ENCODE data around the gene HCAR2. TPM values are rescaled to one million over a fixed set of nuclear protein-coding genes. Genes with fewer than 3 reads are reported as not detected.
"Not testable (repeated sequence)": the region's sequence is repeated elsewhere in the genome, so short reads cannot be mapped to it uniquely, and the experiment has no call there.

The HCAR2 gene
- total RNA-seq, 1 donor from 2014 or later, result not detected

- H3K4me3 ChIP-seq (ENCODE audit: low read depth, low read length); DNase-seq (ENCODE audit: low read depth): not testable (repeated sequence)
Measured at GRCh38 chr12:122701481-122701880, 1.7 kb downstream of the HCAR2 start.

- H3K4me3 ChIP-seq (ENCODE audit: low read depth, low read length); DNase-seq (ENCODE audit: low read depth): not testable (repeated sequence)
Measured at GRCh38 chr12:122700038-122700710, 3.0 kb downstream of the HCAR2 start.

- not testable (repeated sequence) for H3K4me3 ChIP-seq (ENCODE audit: low read depth, low read length); DNase-seq (ENCODE audit: low read depth)
Measured at GRCh38 chr12:122696922-122697321, 6.2 kb downstream of the HCAR2 start.

- TF ChIP-seq CTCF (conservative IDR thresholded peaks at IDR 0.05; ENCODE audit: low read depth, low read length), result no peak
- no peak overlapping the region for H3K4me3 ChIP-seq (ENCODE audit: low read depth, low read length)
- DNase-seq (ENCODE audit: low read depth), result no peak
Measured at GRCh38 chr12:122691566-122691965, 11.6 kb downstream of the HCAR2 start.

GRCh38 chr12:122688291-122688690 lies 14.9 kb downstream of the HCAR2 start:
- TF ChIP-seq CTCF (conservative IDR thresholded peaks at IDR 0.05; ENCODE audit: low read depth, low read length), result no peak
- H3K4me3 ChIP-seq (ENCODE audit: low read depth, low read length), result no peak overlapping the region
- no peak for DNase-seq (ENCODE audit: low read depth)

- TF ChIP-seq CTCF (conservative IDR thresholded peaks at IDR 0.05; ENCODE audit: low read depth, low read length), result no peak
- no peak overlapping the region for H3K4me3 ChIP-seq (ENCODE audit: low read depth, low read length)
- no peak for DNase-seq (ENCODE audit: low read depth)
Measured at GRCh38 chr12:122687086-122687485, 16.1 kb downstream of the HCAR2 start.

GRCh38 chr12:122686538-122686937 lies 16.6 kb downstream of the HCAR2 start:
- no peak overlapping the region for H3K4me3 ChIP-seq (ENCODE audit: low read depth, low read length)
- DNase-seq (ENCODE audit: low read depth), result no peak
- TF ChIP-seq CTCF (conservative IDR thresholded peaks at IDR 0.05; ENCODE audit: low read depth, low read length), result no peak

GRCh38 chr12:122684297-122684813 lies 18.8 kb downstream of the HCAR2 start:
- TF ChIP-seq CTCF (conservative IDR thresholded peaks at IDR 0.05; ENCODE audit: low read depth, low read length), result no peak
- H3K4me3 ChIP-seq (ENCODE audit: low read depth, low read length), result no peak overlapping the region
- no peak for DNase-seq (ENCODE audit: low read depth)
